GM18502 (cell line): ENCODE measurements around the gene C9orf50.

Experiments
- ATAC-seq: cut with Tn5 transposase; IDR thresholded peaks from one replicate; pipeline ENCODE4 v1.9.1; 2021; ENCODE audit warnings: mild to moderate bottlenecking; ENCODE audit not compliant: unreplicated experiment, poor library complexity

Gene C9orf50

GRCh38 chr9:129612815-129613519, 7.9 kb downstream of the C9orf50 start:
- ATAC-seq: no peak

GRCh38 chr9:129612123-129612522, 8.8 kb downstream of the C9orf50 start:
- no peak for ATAC-seq

- ATAC-seq: no peak
Observed at GRCh38 chr9:129611307-129611800, 9.5 kb downstream of the C9orf50 start.

GRCh38 chr9:129610473-129611306, 10.2 kb downstream of the C9orf50 start:
- peak; percentile 59 for ATAC-seq

GRCh38 chr9:129610213-129610472, 10.8 kb downstream of the C9orf50 start:
- ATAC-seq: no peak

- no peak for ATAC-seq
Observed at GRCh38 chr9:129609486-129610212, 11.3 kb downstream of the C9orf50 start.

- ATAC-seq: no peak
Observed at GRCh38 chr9:129608561-129609481, 12.1 kb downstream of the C9orf50 start.

GRCh38 chr9:129607027-129607387, 13.9 kb downstream of the C9orf50 start:
- ATAC-seq: no peak

GRCh38 chr9:129606161-129607026, 14.5 kb downstream of the C9orf50 start:
- no peak for ATAC-seq

- ATAC-seq: no peak
Observed at GRCh38 chr9:129604766-129605163, 16.1 kb downstream of the C9orf50 start.

GRCh38 chr9:129604056-129604765, 16.7 kb downstream of the C9orf50 start:
- no peak for ATAC-seq

GRCh38 chr9:129602598-129603415, 18.1 kb downstream of the C9orf50 start:
- ATAC-seq: no peak

GRCh38 chr9:129601082-129601674, 19.7 kb downstream of the C9orf50 start:
- no peak for ATAC-seq

GRCh38 chr9:129598089-129598596, 22.8 kb downstream of the C9orf50 start:
- ATAC-seq: no peak

GRCh38 chr9:129597355-129598088, 23.4 kb downstream of the C9orf50 start:
- ATAC-seq: no peak

GRCh38 chr9:129596541-129597331, 24.2 kb downstream of the C9orf50 start:
- ATAC-seq: no peak
